ENCODE measurements around the gene COG1. TPM values are rescaled to one million over a fixed set of nuclear protein-coding genes. Genes with fewer than 3 reads are reported as not detected.
A peak's percentile ranks its signal among the peaks of the same experiment; 100 is the strongest.

The COG1 gene
- total RNA-seq, 2 donors from 2014 or later = 27.1 to 27.8 TPM

DNA sequence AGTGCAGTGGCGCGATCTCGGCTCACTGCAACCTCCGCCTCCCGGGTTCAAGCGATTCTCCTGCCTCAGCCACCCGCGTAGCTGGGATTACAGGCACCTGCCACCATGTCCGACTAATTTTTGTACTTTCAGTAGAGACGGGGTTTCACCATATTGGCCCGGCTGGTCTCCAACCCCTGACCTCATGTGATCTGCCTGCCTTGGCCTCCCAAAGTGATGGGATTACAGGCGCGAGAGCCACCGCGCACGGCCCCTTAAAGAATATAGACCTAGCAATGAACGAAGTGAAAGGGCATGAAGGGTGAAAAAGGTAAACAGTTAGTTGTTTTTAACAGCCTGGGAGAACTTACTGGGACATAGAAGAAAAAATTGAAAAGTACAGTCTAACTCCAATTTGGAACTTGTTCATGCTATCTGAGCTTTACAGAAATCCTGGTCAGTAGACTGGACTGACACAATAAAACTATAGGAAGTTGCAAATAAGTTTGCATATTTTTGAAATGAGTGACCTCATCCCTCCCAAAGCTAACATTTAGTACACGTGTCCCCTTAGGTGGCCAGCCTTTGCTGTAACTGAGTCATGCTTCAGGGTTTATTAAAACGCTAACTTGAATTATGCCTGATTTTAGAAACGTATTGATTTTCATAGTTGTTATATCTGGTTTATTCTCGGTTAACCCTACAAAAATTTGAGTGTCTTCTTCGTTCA lies 1.8 kb downstream of the COG1 start:
- TF ChIP-seq, protein P1, sequence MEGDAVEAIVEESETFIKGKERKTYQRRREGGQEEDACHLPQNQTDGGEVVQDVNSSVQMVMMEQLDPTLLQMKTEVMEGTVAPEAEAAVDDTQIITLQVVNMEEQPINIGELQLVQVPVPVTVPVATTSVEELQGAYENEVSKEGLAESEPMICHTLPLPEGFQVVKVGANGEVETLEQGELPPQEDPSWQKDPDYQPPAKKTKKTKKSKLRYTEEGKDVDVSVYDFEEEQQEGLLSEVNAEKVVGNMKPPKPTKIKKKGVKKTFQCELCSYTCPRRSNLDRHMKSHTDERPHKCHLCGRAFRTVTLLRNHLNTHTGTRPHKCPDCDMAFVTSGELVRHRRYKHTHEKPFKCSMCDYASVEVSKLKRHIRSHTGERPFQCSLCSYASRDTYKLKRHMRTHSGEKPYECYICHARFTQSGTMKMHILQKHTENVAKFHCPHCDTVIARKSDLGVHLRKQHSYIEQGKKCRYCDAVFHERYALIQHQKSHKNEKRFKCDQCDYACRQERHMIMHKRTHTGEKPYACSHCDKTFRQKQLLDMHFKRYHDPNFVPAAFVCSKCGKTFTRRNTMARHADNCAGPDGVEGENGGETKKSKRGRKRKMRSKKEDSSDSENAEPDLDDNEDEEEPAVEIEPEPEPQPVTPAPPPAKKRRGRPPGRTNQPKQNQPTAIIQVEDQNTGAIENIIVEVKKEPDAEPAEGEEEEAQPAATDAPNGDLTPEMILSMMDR (conservative IDR thresholded peaks at IDR 0.05) = no peak
- Histone ChIP-seq H3K4me1 (ENCODE audit: control insufficient read depth, insufficient read depth, low read length) (no peaks in the 10 kb centered on the region), H3K9me3 (ENCODE audit: control insufficient read depth, low read length) (no peaks in the 10 kb centered on the region), H3K4me3 (ENCODE audit: low read length) (no peak overlapping the region), H3K27me3 (ENCODE audit: control insufficient read depth, insufficient read depth, low read length, poor library complexity, severe bottlenecking) (no peaks in the 10 kb centered on the region), H3K27ac (ENCODE audit: low read depth, low read length) (no peak overlapping the region), H3K9ac (ENCODE audit: extremely low read depth, low read length, poor library complexity, severe bottlenecking) (no peak overlapping the region), H3K36me3 (ENCODE audit: control insufficient read depth, insufficient read depth, low read length) (peaks cover 34% of the 10 kb centered on the region)
- Mint-ChIP-seq H3K9me3 (no peaks in the 10 kb centered on the region), H3K4me3 (peak overlapping the region; percentile 19), H3K27ac (no peak overlapping the region), H3K4me1 (peaks cover 3% of the 10 kb centered on the region), H3K36me3 (ENCODE audit: low read depth) (peaks cover 36% of the 10 kb centered on the region), H3K27me3 (ENCODE audit: insufficient read depth) (no peaks in the 10 kb centered on the region)
- no peak for DNase-seq
- WGBS, 2 experiments (ENCODE audit: insufficient coverage in 1 of 2, insufficient read length in 1 of 2) = 87 to 92% methylated on average over 22 of the region's 22 CpGs

DNA sequence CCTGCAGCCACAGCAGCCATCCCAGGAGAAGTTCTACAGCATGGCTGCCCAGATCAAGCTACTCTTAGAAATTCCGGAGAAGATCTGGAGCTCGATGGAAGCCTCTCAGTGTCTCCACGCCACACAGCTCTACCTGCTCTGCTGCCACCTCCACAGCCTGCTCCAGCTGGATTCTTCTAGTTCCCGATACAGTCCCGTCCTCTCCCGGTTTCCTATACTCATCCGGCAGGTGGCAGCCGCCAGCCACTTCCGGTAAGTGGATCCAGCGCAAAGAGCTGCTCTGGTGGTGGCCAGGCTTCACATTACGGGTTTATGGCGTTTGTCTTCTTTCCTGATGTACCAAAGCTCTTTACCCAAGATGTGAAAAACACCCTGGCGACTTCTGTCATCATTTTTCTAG lies 3.6 kb downstream of the COG1 start:
- Mint-ChIP-seq H3K27ac (peak overlapping the region; percentile 62), H3K4me1 (peaks cover 3% of the 10 kb centered on the region), H3K9me3 (no peaks in the 10 kb centered on the region), H3K4me3 (no peak overlapping the region), H3K27me3 (ENCODE audit: insufficient read depth) (no peaks in the 10 kb centered on the region), H3K36me3 (ENCODE audit: low read depth) (peaks cover 54% of the 10 kb centered on the region)
- Histone ChIP-seq H3K27me3 (ENCODE audit: control insufficient read depth, insufficient read depth, low read length, poor library complexity, severe bottlenecking) (no peaks in the 10 kb centered on the region), H3K27ac (ENCODE audit: low read depth, low read length) (no peak overlapping the region), H3K9me3 (ENCODE audit: control insufficient read depth, low read length) (no peaks in the 10 kb centered on the region), H3K9ac (ENCODE audit: extremely low read depth, low read length, poor library complexity, severe bottlenecking) (no peak overlapping the region), H3K36me3 (ENCODE audit: control insufficient read depth, insufficient read depth, low read length) (peaks cover 53% of the 10 kb centered on the region), H3K4me3 (ENCODE audit: low read length) (no peak overlapping the region), H3K4me1 (ENCODE audit: control insufficient read depth, insufficient read depth, low read length) (no peaks in the 10 kb centered on the region)
- WGBS, 2 experiments (ENCODE audit: insufficient coverage in 1 of 2, insufficient read length in 1 of 2) = 87 to 88% methylated on average over 13 of the region's 13 CpGs
- TF ChIP-seq, protein P1 (conservative IDR thresholded peaks at IDR 0.05) = peak; percentile 67
- peak; percentile 92 for DNase-seq

DNA sequence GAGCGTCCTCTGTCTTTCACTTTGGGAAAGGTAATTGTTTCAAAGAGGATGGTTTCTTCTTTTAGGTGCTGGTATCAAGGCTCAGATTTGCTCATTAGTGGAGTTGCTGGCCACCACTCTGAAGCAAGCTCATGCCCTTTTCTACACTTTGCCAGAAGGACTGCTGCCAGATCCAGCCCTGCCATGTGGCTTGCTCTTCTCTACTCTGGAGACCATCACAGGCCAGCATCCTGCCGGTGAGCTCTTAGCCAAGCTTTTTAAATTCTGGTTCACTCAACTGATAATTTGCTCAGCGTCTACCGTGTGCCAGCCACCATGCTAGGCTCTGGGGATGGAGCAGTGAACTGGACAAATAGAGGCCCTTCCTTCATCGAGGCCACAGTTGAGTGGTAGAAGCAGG lies 4.3 kb downstream of the COG1 start:
- H3K4me3 Mint-ChIP-seq = no peak overlapping the region
- peaks cover 57% of the 10 kb centered on the region for H3K36me3 ChIP-seq (ENCODE audit: control insufficient read depth, insufficient read depth, low read length)
- no peak overlapping the region for H3K27ac ChIP-seq (ENCODE audit: low read depth, low read length)
- no peaks in the 10 kb centered on the region for H3K27me3 Mint-ChIP-seq (ENCODE audit: insufficient read depth)
- no peak overlapping the region for H3K9ac ChIP-seq (ENCODE audit: extremely low read depth, low read length, poor library complexity, severe bottlenecking)
- 84 to 97% methylated on average over 3 to 5 of the region's 5 CpGs for WGBS, 2 experiments (ENCODE audit: insufficient coverage in 1 of 2, insufficient read length in 1 of 2)
- no peaks in the 10 kb centered on the region for H3K9me3 ChIP-seq (ENCODE audit: control insufficient read depth, low read length)
- no peaks in the 10 kb centered on the region for H3K27me3 ChIP-seq (ENCODE audit: control insufficient read depth, insufficient read depth, low read length, poor library complexity, severe bottlenecking)
- no peak overlapping the region for H3K27ac Mint-ChIP-seq
- H3K36me3 Mint-ChIP-seq (ENCODE audit: low read depth) = peaks cover 58% of the 10 kb centered on the region
- H3K4me3 ChIP-seq (ENCODE audit: low read length) = no peak overlapping the region
- no peaks in the 10 kb centered on the region for H3K9me3 Mint-ChIP-seq
- TF ChIP-seq, protein P1 (conservative IDR thresholded peaks at IDR 0.05) = no peak
- H3K4me1 ChIP-seq (ENCODE audit: control insufficient read depth, insufficient read depth, low read length) = no peaks in the 10 kb centered on the region
- DNase-seq = no peak
- peaks cover 3% of the 10 kb centered on the region for H3K4me1 Mint-ChIP-seq
